Stimulated activated CD8-positive, alpha-beta memory T cell treated with anti-CD3 and anti-CD28 coated beads, Interleukin-7, amount 100 ng/mL, for 4 hours (primary cell): ENCODE data around the gene COA8.

ENCODE experiments used
- DNase-seq, 2 donors: peaks; one replicate each; pipeline ENCODE4 v3.0.0-alpha.2; 2020; ENCODE audit warnings: low read depth in 2 of 2

The COA8 gene

GRCh38 chr14:103547941-103548462 is 14.8 kb upstream of the COA8 start:
- DNase-seq = no peak

GRCh38 chr14:103548463-103549351 is 14.1 kb upstream of the COA8 start:
- DNase-seq = no peak

- no peak for DNase-seq
Measured at GRCh38 chr14:103549361-103550311, 13.1 kb upstream of the COA8 start.

GRCh38 chr14:103550451-103551337 is 12.1 kb upstream of the COA8 start:
- no peak for DNase-seq

GRCh38 chr14:103551338-103551762 is 11.4 kb upstream of the COA8 start:
- no peak for DNase-seq

GRCh38 chr14:103552011-103552845 is 10.5 kb upstream of the COA8 start:
- DNase-seq = no peak

- DNase-seq = no peak
Measured at GRCh38 chr14:103552846-103553210, 9.9 kb upstream of the COA8 start.

GRCh38 chr14:103555559-103556337 is 7.0 kb upstream of the COA8 start:
- DNase-seq = no peak

- DNase-seq = no peak
Measured at GRCh38 chr14:103556946-103557758, 5.6 kb upstream of the COA8 start.

- DNase-seq = no peak
Measured at GRCh38 chr14:103558071-103558882, 4.5 kb upstream of the COA8 start.

GRCh38 chr14:103559766-103560165 is 3.0 kb upstream of the COA8 start:
- DNase-seq = no peak

- DNase-seq = no peak
Measured at GRCh38 chr14:103560691-103561090, 2.1 kb upstream of the COA8 start.

GRCh38 chr14:103561381-103562178 is 1.2 kb upstream of the COA8 start:
- no peak for DNase-seq

GRCh38 chr14:103562179-103562428 is 656 bp upstream of the COA8 start:
- no peak for DNase-seq

- peak in 1 of 2 donors; percentile 10 for DNase-seq
Measured at GRCh38 chr14:103563226-103563620, 463 bp downstream of the COA8 start.

GRCh38 chr14:103563844-103564505 is 1.2 kb downstream of the COA8 start:
- DNase-seq = no peak

- no peak for DNase-seq
Measured at GRCh38 chr14:103568952-103569351, 6.2 kb downstream of the COA8 start.
